GM18502 (cell line): ENCODE data around the gene PIK3AP1.

ENCODE experiments used
- ATAC-seq: cut with Tn5 transposase; IDR thresholded peaks from one replicate; pipeline ENCODE4 v1.9.1; 2021; ENCODE audit warnings: mild to moderate bottlenecking; ENCODE audit not compliant: unreplicated experiment, poor library complexity

PIK3AP1 gene

GRCh38 chr10:96619120-96619519 lies 101.2 kb downstream of the PIK3AP1 start:
- ATAC-seq, result no peak

GRCh38 chr10:96618653-96619052 lies 101.7 kb downstream of the PIK3AP1 start:
- no peak for ATAC-seq

GRCh38 chr10:96616961-96617360 lies 103.4 kb downstream of the PIK3AP1 start:
- no peak for ATAC-seq

GRCh38 chr10:96614515-96614914 lies 105.8 kb downstream of the PIK3AP1 start:
- ATAC-seq, result no peak

- ATAC-seq, result no peak
Observed at GRCh38 chr10:96613576-96613975, 106.7 kb downstream of the PIK3AP1 start.

GRCh38 chr10:96612055-96612830 lies 108.1 kb downstream of the PIK3AP1 start:
- no peak for ATAC-seq

- no peak for ATAC-seq
Observed at GRCh38 chr10:96610817-96611216, 109.5 kb downstream of the PIK3AP1 start.

- no peak for ATAC-seq
Observed at GRCh38 chr10:96609510-96609909, 110.8 kb downstream of the PIK3AP1 start.

GRCh38 chr10:96608805-96609204 lies 111.5 kb downstream of the PIK3AP1 start:
- no peak for ATAC-seq

- ATAC-seq, result no peak
Observed at GRCh38 chr10:96608262-96608661, 112.1 kb downstream of the PIK3AP1 start.

GRCh38 chr10:96606946-96607345 lies 113.4 kb downstream of the PIK3AP1 start:
- ATAC-seq, result no peak

- no peak for ATAC-seq
Observed at GRCh38 chr10:96606216-96606615, 114.1 kb downstream of the PIK3AP1 start.

GRCh38 chr10:96600337-96600736 lies 120.0 kb downstream of the PIK3AP1 start:
- no peak for ATAC-seq

GRCh38 chr10:96598846-96599245 lies 121.5 kb downstream of the PIK3AP1 start:
- ATAC-seq, result no peak

- no peak for ATAC-seq
Observed at GRCh38 chr10:96596422-96597407, 123.6 kb downstream of the PIK3AP1 start.

GRCh38 chr10:96595741-96596140 lies 124.6 kb downstream of the PIK3AP1 start:
- no peak for ATAC-seq

- ATAC-seq, result no peak
Observed at GRCh38 chr10:96591946-96592345, 128.4 kb downstream of the PIK3AP1 start.

GRCh38 chr10:96588616-96589419 lies 131.5 kb downstream of the PIK3AP1 start:
- peak; percentile 43 for ATAC-seq

- no peak for ATAC-seq
Observed at GRCh38 chr10:96588060-96588554, 132.2 kb downstream of the PIK3AP1 start.
